Mononuclear cell (primary cell): ENCODE results near the gene TTC7B. TPM values are rescaled to one million over a fixed set of nuclear protein-coding genes. Genes with fewer than 3 reads are reported as not detected.
"Not testable (repeated sequence)": the region's sequence is repeated elsewhere in the genome, so short reads cannot be mapped to it uniquely, and the experiment has no call there.

Experiments used
- H3K27me3 ChIP-seq: 2 replicates; pipeline ENCODE4 v1.6.0; 2011; ENCODE audit warnings: low read length, control low read depth; ENCODE audit not compliant: insufficient read depth
- H3K4me1 ChIP-seq: 2 replicates; pipeline ENCODE4 v1.5.1; 2011; ENCODE audit warnings: mild to moderate bottlenecking, low read length, control low read depth; ENCODE audit not compliant: insufficient read depth
- H3K4me3 ChIP-seq: 2 replicates; pipeline ENCODE4 v1.5.1; 2011; ENCODE audit warnings: mild to moderate bottlenecking, low read length, moderate library complexity
- H3K9me3 ChIP-seq: 2 replicates; pipeline ENCODE4 v1.5.1; 2011; ENCODE audit warnings: low read depth, mild to moderate bottlenecking, control low read depth, low read length
- total RNA-seq: library from RNA; depleted of rRNA; stranded (reverse); fragments of >200 nt; gene quantifications from one replicate; pipeline ENCODE4 v1.2.3, GENCODE V29; 2012

TTC7B gene
- total RNA-seq, 1 donor = 8.3 TPM

DNA sequence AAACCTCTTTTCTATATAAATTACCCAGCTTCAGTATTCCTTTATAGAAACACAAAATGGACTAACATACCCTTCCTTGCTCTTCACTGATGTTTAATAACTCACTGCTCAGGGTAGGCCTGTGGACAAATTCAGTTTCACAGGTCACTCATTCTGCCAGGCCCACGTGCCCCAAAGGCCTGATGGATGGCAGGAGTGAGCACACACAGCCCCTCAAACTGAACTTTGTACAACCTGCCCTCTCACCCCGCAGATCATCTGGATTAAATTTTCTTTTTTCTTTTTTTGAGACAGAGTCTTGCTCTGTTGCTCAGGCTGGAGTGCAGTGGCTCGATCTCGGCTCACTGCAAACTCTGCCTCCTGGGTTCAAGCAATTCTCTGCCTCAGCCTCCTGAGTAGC, 24.4 kb upstream of the TTC7B start:
- peaks cover 10% of the 10 kb centered on the region for H3K4me1 ChIP-seq
- H3K4me3 ChIP-seq, H3K27me3 ChIP-seq, H3K9me3 ChIP-seq: not testable (repeated sequence)

DNA sequence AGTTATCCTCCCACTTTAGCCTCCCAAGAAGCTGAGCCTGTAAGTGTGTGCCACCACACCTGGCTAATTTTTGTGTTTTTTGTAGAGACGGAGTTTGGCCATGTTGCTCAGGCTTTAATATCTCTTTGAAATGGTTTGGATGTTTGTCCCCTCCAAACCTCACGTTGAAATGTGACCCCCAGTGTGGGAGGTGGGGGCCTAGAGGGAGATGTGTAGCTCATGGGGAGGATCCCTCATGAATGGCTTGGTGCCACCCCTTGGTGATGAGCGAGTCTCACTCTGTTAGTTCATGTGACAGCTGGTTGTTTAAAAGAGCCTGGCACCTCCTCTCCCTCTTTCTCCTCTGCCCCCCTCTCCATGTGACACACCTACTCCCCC, 23.6 kb upstream of the TTC7B start:
- Histone ChIP-seq H3K4me1 (peaks cover 10% of the 10 kb centered on the region), H3K27me3 (no peaks in the 10 kb centered on the region), H3K4me3 (no peak overlapping the region), H3K9me3 (no peaks in the 10 kb centered on the region)

DNA sequence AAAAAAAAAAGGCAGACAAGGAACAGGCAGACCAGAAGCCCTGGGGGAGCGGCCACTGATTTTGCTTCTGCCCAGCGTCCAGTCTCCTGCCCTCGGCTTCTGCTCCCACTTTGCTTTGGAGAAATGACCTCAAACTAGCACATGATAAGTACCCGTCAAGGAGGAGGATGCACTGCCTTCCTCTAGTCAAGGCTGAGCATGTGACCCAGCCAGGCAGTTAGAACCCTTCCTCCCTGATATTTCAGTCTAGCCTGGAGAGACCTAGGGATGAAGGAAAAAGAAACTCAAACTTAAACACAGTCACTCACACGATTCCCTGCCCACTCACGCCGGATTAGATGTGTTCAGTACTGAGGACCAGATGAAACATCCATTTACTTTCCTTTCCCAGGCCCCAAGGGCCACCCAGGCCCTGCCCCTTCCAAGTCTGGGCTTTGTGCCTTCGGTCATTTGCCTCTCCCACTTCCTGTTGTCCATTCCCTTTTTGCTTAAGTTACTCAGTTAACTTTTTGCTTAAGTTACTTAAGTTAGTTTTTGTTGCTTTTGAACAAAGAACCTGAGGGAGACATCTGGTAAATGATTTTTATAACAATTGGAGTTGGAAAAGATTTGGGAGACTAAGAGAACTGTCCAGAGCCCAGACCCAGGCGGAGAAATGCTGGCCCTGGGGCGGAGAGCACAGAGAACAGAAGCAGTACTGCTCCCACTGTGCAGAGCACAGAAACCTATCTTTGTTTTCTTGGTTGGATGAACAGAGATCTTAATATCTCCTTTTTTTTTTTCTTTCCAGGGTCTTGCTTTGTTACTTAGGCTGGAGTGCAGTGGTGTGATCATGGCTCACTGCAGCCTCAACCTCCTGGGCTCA, 23.0 kb upstream of the TTC7B start:
- Histone ChIP-seq H3K27me3 (no peaks in the 10 kb centered on the region), H3K4me3 (no peak overlapping the region), H3K4me1 (peaks cover 10% of the 10 kb centered on the region), H3K9me3 (no peaks in the 10 kb centered on the region)

DNA sequence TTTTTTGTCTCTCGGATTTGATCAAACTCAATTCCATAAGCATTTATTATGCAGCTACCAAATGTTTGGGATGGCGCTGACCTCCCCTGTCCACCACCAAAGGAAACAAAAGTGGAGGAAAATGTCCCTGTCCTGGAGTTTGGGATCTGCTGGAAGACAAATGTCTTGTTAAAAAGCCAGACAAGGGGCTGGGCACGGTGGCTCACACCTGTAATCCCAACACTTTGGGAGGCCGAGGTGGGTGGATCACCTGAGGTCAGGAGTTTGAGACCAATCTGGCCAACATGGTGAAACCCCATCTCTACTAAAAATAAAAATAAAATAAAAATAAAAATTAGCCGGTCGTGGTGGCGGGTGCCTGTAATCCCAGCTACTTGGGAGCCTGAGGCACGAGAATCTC, 22.3 kb upstream of the TTC7B start:
- H3K4me1 ChIP-seq = peaks cover 10% of the 10 kb centered on the region
- H3K4me3 ChIP-seq, H3K9me3 ChIP-seq, H3K27me3 ChIP-seq: not testable (repeated sequence)

DNA sequence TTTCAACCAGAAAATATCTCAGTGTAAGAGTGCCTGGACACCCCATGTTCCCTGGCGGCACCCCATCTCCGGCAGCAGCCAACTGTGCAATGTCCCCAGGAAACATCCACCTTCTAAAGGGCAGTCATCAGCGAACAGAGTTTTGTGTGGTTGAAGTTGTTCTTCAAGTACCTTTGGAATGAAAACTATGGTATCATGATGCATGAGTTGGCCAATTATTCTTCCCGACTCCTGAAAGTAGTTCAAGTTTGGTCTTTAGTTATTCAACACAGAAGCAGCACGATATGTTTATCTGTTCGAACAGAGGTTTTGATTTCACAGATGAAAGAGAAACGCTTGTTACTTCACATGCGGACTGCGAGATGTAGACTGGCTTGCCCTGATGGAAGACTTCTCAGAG, 21.1 kb upstream of the TTC7B start:
- Histone ChIP-seq H3K4me1 (peaks cover 10% of the 10 kb centered on the region), H3K27me3 (no peaks in the 10 kb centered on the region), H3K9me3 (no peaks in the 10 kb centered on the region), H3K4me3 (no peak overlapping the region)

DNA sequence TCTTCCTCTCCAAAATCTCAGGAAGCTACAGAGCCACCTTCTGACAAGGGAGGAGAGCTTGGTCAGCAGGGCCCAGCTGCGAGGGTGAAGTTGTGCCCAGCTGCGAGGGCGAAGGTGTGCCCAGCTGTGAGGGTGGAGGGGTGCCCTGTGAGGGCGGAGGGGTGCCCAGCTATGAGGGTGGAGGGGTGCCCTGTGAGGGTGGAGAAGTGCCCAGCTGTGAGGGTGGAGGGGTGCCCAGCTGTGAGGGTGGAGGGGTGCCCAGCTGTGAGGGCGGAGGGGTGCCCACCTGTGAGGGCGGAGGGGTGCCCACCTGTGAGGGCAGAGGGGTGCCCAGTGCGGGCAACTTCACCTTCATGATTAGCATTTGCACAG, 20.4 kb upstream of the TTC7B start:
- Histone ChIP-seq H3K4me1 (peaks cover 10% of the 10 kb centered on the region), H3K9me3 (no peaks in the 10 kb centered on the region), H3K27me3 (no peaks in the 10 kb centered on the region), H3K4me3 (no peak overlapping the region)

DNA sequence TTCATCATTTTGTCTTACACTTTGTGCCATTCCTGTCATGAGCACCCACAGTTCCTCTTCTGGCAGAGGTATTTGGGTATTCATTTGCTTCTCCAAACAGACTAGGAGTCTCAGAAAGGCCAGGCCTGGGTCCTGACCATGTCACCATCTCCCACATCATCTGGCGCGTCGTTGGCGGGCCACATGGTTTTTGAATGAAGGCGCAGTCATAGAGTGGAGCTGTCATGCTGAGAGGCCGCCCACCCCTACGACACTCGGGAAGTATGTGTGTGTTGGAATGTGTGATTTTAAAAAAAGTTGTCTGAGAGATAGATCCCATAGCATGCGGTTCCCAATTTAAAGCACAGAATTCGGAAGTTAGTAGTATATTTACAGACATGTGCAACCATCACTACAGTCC, 15.6 kb upstream of the TTC7B start:
- peaks cover 31% of the 10 kb centered on the region for H3K4me1 ChIP-seq
- no peaks in the 10 kb centered on the region for H3K9me3 ChIP-seq
- no peak overlapping the region for H3K4me3 ChIP-seq
- H3K27me3 ChIP-seq = no peaks in the 10 kb centered on the region

DNA sequence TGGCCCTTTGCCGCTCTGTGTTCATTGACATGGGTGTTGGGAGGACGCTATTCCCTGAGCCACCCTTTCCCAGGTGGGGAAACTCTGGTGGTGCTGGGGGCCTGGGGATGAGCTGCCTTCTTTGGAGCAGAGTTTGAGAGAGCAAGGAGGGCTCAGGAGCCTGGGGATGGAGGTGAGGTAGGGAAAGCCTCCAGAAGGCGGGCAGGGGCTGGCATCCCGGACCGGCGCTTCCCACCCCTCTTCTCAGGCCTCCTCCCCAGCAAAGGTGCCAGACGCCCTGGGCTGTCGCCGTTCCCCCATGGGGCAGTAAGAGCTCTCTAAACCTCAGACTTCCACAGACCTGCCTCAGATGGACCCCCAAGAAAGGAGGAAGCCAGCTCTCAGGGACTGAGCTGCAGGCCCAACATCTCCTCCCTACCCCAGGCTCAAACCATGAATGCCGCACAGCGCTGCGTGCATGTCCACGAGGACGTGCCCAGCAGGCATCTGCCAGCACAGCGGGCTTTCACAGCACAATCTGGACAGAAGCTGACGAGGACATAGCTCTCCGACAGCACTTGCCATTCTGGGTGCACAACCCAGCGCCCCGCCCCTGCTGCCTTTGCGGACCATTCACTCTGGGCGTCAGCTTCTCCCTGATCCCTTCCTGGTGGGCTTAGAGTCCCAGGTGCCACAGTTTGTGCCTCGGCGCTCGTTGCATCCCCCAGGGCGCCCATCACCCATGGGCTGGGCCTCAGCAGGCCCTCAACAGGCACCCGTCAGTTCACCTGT, 14.9 kb upstream of the TTC7B start:
- H3K4me3 ChIP-seq = no peak overlapping the region
- peaks cover 24% of the 10 kb centered on the region for H3K4me1 ChIP-seq
- H3K9me3 ChIP-seq = no peaks in the 10 kb centered on the region
- H3K27me3 ChIP-seq = no peaks in the 10 kb centered on the region

DNA sequence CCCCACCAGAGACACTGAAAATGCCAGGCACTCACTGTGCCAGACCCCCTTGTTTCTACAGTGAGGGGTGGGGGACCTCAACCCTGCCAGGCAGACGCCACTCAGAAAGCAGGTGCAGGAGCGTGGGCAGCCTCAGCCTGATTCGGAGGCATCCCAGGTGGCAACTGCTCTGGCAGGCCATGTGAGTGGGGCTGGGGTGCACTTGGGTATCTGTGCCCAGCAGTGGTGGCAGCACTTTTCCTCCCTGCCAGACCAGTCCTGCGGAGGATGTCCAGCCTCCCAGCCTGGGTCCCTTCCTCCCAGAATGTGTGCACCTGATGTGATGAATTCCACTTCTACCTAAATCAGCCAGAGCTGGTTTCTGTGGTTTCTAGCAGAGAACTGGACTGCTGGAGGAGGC, 13.4 kb upstream of the TTC7B start:
- peaks cover 23% of the 10 kb centered on the region for H3K4me1 ChIP-seq
- no peak overlapping the region for H3K4me3 ChIP-seq

DNA sequence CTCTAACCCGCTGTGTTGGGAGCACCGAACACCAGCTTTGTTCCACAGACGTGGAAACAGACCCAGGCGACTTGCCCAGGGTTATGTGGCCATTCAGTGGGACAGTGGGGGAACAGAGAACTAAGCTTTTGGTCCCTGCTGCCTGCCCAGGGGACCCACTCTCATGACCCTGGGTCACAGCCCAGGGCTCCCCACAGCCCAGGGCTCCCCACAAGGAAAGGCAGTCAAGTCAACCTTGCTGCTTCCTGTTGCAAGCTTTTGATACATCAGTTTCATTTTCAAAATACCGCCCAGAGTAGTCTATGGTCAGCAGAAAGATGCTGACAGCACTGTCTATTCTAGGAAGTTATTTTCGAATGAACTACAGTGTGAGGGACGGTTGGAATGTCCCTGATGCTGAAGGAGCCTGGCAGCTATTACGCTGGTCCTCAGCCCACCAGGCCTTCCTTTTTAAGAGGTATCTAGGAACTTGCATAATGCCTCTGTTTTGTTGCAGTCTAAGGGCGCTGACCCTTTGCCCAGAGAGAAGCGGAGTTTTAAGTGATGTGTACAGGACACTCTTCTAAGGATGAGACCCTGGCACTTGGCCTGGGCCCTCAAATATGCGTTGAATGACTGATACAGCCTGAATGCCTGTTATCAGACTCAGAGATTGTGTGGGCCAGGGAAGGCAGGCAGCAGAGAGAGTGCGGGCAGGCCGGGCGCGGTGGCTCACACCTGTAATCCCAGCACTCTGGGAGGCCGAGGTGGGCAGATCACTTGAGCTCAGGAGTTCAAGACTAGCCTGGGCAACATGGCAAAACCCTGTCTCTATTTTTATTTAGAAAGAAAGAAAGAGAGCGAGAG, 12.6 kb upstream of the TTC7B start:
- Histone ChIP-seq H3K4me3 (peak overlapping the region; percentile 29), H3K9me3 (no peaks in the 10 kb centered on the region), H3K4me1 (peaks cover 23% of the 10 kb centered on the region), H3K27me3 (no peaks in the 10 kb centered on the region)

More for the DNA sequence above, 13.4 kb upstream of the TTC7B start:
- no peaks in the 10 kb centered on the region for H3K27me3 ChIP-seq
- H3K9me3 ChIP-seq = no peaks in the 10 kb centered on the region

DNA sequence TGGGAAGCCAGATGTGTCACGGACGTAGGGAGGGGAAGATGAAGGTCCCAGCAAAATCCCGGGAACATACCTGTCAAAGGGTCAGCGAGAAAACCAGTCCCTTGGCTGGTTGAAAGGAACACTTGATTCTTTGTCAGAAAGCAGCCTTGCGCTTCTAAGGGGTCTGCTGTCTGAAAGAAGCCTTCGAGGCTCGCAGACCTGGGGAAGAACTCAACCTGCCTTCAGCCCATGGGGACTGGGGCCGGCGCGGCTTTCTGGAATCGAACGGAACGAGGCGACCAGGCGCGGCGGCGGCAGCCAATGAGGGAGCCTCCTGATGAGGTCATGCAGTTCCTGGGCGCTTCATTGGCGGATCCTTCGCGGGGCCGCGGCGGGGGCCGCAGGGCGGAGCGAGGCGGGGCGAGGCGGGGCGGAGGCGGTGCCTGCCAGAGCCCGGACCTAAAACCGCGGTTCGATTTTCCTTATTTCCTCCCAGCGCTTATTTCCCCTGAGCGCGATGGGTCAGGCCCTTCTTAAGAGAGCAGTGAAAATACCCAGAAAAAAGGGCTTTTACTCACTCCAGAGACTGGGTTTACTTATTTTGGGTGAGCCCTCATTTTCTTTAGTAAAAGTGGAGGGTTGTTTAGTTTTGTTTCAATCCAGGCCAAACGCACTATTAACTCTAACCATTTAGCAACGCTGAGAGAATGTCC, 11.8 kb upstream of the TTC7B start:
- Histone ChIP-seq H3K9me3 (no peaks in the 10 kb centered on the region), H3K4me3 (peak overlapping the region; percentile 29), H3K4me1 (peaks cover 23% of the 10 kb centered on the region), H3K27me3 (no peaks in the 10 kb centered on the region)

DNA sequence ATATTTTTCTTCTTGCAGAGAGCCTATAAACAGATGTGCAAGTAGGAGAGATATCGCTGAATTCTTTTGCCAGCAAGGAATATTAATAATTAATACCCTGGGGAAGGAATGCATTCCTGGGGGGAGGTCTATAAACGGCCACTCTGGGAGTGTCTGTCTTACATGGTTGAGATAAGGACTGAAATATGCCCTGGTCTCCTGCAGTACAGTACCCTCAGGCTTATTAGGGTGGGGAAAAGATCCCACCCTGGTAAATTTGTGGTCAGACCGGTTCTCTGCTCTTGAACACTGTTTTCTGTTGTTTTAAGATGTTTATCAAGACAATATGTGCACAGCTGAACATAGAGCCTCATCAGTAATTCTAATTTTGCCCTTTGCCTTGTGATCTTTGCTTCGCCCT, 7.3 kb upstream of the TTC7B start:
- H3K27me3 ChIP-seq, H3K4me3 ChIP-seq, H3K9me3 ChIP-seq: not testable (repeated sequence)
- H3K4me1 ChIP-seq = peaks cover 11% of the 10 kb centered on the region

DNA sequence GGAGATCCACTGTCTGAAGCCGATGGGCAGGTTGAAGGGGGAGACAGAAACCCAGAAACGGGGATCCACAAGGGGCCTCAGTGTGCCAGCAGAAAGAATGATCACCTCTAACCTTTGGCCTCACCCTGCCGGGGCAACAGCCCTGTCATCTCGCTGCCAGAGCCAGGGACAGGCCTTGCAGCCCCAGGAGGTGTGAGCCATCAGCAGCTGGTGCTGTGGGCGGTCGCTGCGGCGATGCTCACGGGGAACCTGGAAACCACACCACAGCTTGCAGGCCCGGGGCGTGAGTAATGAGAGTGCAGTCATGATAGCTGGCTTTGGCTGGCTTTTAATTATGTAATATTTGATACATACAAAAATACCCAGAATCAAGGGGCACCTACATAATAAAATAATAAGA, 4.7 kb upstream of the TTC7B start:
- Histone ChIP-seq H3K9me3 (no peaks in the 10 kb centered on the region), H3K4me1 (no peaks in the 10 kb centered on the region), H3K27me3 (no peaks in the 10 kb centered on the region), H3K4me3 (no peak overlapping the region)

DNA sequence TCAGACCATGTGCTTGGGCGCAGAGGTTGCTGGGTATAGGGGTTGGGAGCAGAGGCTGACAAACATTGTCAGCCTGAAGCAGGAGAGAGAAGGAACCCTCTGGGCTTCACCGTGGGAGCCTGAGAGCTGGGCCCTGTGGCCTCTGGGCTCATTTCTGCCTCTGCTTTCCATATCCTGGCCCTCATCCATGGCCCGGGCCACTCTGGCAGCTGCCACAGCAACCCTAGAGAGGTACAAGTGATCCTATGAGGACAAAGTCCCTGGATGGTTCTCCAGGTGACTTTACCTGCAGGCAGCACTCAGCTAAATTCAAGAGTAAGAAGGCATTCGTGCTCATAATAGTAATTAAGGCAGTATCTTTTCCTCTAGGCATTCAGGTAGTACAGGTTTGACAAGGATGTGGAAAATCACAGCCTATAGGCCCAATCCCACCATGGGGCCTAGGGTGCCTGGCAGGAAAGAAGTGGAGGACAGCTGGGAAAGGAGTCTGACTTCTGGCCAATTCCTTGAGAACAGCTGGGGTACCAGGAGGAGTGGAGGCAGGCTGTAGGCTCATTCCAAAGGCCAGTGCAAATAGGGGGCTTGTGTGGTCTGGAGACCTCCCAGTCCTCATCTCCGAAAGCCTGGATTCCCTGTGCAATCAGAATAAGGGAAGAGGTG, 3.6 kb upstream of the TTC7B start:
- Histone ChIP-seq H3K9me3 (no peaks in the 10 kb centered on the region), H3K27me3 (no peaks in the 10 kb centered on the region), H3K4me1 (peaks cover 4% of the 10 kb centered on the region), H3K4me3 (no peak overlapping the region)
